ENCODE results near the gene MTX1. TPM values are rescaled to one million over a fixed set of nuclear protein-coding genes. Genes with fewer than 3 reads are reported as not detected.

The MTX1 gene
- polyA plus RNA-seq, 2 of the 4 experiments (the other 2 are of a cell fraction) = 53.4 to 67.1 TPM

DNA sequence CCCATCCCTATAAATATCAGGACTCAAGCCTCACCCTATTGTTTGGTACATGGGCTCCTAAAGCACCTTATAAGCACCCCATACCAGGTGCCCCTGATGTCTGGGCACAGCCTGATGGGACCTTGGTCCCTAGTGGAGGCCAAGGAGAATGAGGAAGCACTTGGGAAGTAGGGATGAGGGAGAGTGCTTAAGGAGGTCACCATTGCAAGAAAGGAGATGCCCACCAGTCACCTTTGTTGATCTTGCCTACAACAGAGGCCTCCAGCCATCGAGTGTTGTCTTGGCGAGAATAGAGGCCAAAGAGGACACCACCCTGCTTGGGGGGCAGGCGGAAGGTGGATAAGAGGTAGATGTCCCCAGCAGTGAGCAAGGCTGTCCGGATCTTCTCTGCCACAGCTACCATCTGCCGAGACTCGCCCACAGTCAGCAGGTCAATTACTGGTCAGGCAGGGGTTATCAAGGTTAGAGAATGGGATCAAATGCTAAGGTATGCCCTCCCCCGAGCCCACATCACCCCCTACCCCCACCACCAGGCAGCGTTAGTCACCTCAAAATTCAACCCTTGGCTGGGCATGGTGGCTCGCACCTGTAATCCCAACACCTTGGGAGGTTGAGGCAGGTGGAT is 2.4 kb upstream of the MTX1 start:
- DNase-seq (ENCODE audit: low read depth in 1 of 2, low spot score in 1 of 2) (no peak), ATAC-seq (no peak), FAIRE-seq (no peak)
- Histone ChIP-seq H3K4me3 (no peak overlapping the region), H3K4me2 (no peak overlapping the region), H3K9me3 (no peaks in the 10 kb centered on the region), H3K4me1 (peaks cover 23% of the 10 kb centered on the region), H3K27ac (no peak overlapping the region)
- TF ChIP-seq PHF8 (IDR thresholded peaks at IDR 0.05; ENCODE audit: borderline replicate concordance, low read depth) (no peak), NPAS2 (CRISPR knock-in tag; IDR thresholded peaks at IDR 0.05; ENCODE audit: borderline replicate concordance) (no peak), KDM1A (IDR thresholded peaks at IDR 0.05; ENCODE audit: low read depth) (no peak), HOXB13 (CRISPR knock-in tag; IDR thresholded peaks at IDR 0.05; ENCODE audit: low read depth) (no peak), POLR2A (IDR thresholded peaks at IDR 0.05; ENCODE audit: low read length) (no peak), JUN (IDR thresholded peaks at IDR 0.05) (no peak), EHMT2 (IDR thresholded peaks at IDR 0.05; ENCODE audit: low read depth) (no peak), SMC3 (IDR thresholded peaks at IDR 0.05) (no peak), ZC3H11A (IDR thresholded peaks at IDR 0.05) (no peak), MAZ (IDR thresholded peaks at IDR 0.05; ENCODE audit: borderline replicate concordance, low read depth, low read length) (no peak), RARB (CRISPR knock-in tag; IDR thresholded peaks at IDR 0.05) (no peak), SREBF2 (IDR thresholded peaks at IDR 0.05) (no peak), NFE2L2 (conservative IDR thresholded peaks at IDR 0.05; ENCODE audit: low read length) (no peak), HES2 (IDR thresholded peaks at IDR 0.05) (no peak), ZFP36 (IDR thresholded peaks at IDR 0.05; ENCODE audit: borderline replicate concordance, partially characterized antibody) (no peak), ATOH8 (CRISPR knock-in tag; IDR thresholded peaks at IDR 0.05; ENCODE audit: low read depth) (no peak)
- TF ChIP-seq, protein P1, sequence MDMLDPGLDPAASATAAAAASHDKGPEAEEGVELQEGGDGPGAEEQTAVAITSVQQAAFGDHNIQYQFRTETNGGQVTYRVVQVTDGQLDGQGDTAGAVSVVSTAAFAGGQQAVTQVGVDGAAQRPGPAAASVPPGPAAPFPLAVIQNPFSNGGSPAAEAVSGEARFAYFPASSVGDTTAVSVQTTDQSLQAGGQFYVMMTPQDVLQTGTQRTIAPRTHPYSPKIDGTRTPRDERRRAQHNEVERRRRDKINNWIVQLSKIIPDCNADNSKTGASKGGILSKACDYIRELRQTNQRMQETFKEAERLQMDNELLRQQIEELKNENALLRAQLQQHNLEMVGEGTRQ (IDR thresholded peaks at IDR 0.05) = no peak
- ChIA-PET CTCF (interaction anchor here (1.2 to 11.7 kb wide), 11 partner anchors 11 to 445 kb away, joined by 4 to 102 read pairs (median 12); a partner anchor contains a TSS), POLR2A (interaction anchor here (0.9 kb wide), 1 partner anchor 12 kb away, joined by 3 read pairs; no protein-coding TSS in a partner anchor)
- WGBS (ENCODE audit: missing lambda C conversion rate) = 83% methylated on average over 7 of the region's 9 CpGs

DNA sequence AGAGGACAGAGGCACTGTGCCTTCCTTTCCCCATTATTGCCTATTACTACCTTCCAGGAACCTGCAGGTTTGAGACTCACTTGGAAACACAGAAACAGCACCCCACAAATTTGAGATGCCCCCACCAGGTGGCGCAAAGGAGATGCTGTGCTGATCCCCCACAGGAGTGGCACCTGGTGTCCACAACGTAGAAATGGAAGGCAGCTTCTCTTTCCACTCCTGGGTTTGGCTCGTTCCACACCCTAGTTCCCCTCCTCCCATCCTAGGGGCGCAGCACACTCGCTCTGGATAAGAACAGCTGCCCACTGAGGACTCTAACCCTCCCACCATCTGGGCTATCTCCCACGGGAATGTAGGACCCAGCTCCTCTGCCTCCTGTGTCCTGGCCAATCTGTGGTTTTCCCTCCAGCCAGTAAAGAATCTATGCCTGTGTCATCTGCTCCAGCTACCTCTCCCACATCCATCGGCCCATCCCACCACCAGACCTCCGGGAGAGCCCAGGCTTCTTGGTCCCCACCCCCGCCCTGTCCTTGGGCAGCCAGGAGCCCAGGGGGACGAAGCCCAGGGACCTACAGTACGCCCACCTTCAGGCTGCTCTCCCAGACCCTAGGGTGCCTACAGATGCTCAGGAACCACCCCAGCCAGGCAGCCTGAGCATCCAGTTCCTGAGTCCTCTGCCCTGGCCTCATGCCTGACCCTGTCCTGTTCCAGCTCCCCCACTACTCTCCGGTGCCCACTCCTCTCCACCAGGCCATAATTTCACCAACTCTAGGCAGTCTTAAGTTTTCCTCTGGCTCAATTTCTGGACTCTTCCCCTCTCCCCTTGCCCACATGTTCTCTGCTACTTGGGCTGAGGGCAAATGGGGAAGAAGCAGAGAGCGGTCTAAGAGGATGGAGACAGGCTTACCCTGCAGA is 1.3 kb upstream of the MTX1 start:
- 22% methylated on average over 9 of the region's 13 CpGs for WGBS (ENCODE audit: missing lambda C conversion rate)
- CTCF ChIA-PET = interaction anchor here (0.6 to 11.7 kb wide), 26 partner anchors 8 to 1549 kb away, joined by 3 to 102 read pairs (median 5); partner anchors contain the start of genes KRTCAP2 and SNAPIN
- H3K4me3 ChIP-seq = no peak overlapping the region
- peak; percentile 62 to 69 for ATAC-seq
- no peaks in the 10 kb centered on the region for H3K9me3 ChIP-seq
- POLR2A ChIA-PET = interaction anchor here (0.5 to 3.2 kb wide), 4 partner anchors 13 to 441 kb away, joined by 4 to 40 read pairs (median 10); partner anchors contain the start of gene KRTCAP2
- peak overlapping the region; percentile 50 to 99 for H3K27ac ChIP-seq
- peak; percentile 66 to 75 for TF ChIP-seq RAD21 (conservative IDR thresholded peaks at IDR 0.05 in 1 of 2, IDR thresholded peaks at IDR 0.05 in 1 of 2)
- TF ChIP-seq, protein P1 (IDR thresholded peaks at IDR 0.05) = no peak
- TF ChIP-seq, protein P2, sequence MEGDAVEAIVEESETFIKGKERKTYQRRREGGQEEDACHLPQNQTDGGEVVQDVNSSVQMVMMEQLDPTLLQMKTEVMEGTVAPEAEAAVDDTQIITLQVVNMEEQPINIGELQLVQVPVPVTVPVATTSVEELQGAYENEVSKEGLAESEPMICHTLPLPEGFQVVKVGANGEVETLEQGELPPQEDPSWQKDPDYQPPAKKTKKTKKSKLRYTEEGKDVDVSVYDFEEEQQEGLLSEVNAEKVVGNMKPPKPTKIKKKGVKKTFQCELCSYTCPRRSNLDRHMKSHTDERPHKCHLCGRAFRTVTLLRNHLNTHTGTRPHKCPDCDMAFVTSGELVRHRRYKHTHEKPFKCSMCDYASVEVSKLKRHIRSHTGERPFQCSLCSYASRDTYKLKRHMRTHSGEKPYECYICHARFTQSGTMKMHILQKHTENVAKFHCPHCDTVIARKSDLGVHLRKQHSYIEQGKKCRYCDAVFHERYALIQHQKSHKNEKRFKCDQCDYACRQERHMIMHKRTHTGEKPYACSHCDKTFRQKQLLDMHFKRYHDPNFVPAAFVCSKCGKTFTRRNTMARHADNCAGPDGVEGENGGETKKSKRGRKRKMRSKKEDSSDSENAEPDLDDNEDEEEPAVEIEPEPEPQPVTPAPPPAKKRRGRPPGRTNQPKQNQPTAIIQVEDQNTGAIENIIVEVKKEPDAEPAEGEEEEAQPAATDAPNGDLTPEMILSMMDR (IDR thresholded peaks at IDR 0.05) = peak; percentile 84
- TF ChIP-seq SMC3 (IDR thresholded peaks at IDR 0.05) = peak; percentile 83
- TF ChIP-seq HOXA7 (CRISPR knock-in tag; IDR thresholded peaks at IDR 0.05) = no peak
- 0 out of 2 replicates have a peak, but pooled peaks have one; percentile 40 for TF ChIP-seq MAX (IDR thresholded peaks at IDR 0.05)
- no peak for TF ChIP-seq ZFP36 (IDR thresholded peaks at IDR 0.05; ENCODE audit: borderline replicate concordance, partially characterized antibody)
- peaks cover 23% of the 10 kb centered on the region for H3K4me1 ChIP-seq
- FAIRE-seq = no peak
- peak overlapping the region; percentile 98 for H3K4me2 ChIP-seq
- peak; percentile 82 to 84 for DNase-seq (ENCODE audit: low read depth in 1 of 2, low spot score in 1 of 2)
